NCI-H2227 treated with DMSO at 0.1 percent for 48 hours (cell line): Measurements from ENCODE around the gene RECQL5.
"Not testable (repeated sequence)": the region's sequence is repeated elsewhere in the genome, so short reads cannot be mapped to it uniquely, and the experiment has no call there.

ENCODE experiments used
- DNase-seq: peaks from one replicate; lab custom pipeline; 2025; lab: John Stamatoyannopoulos, UW

Gene RECQL5

GRCh38 chr17:75647921-75648320 lies 19.0 kb downstream of the RECQL5 start:
- no peak for DNase-seq

GRCh38 chr17:75647061-75647460 lies 19.9 kb downstream of the RECQL5 start:
- no peak for DNase-seq

GRCh38 chr17:75646638-75646992 lies 20.3 kb downstream of the RECQL5 start:
- no peak for DNase-seq

GRCh38 chr17:75645889-75646637 lies 20.9 kb downstream of the RECQL5 start:
- DNase-seq, result no peak

- DNase-seq, result no peak
These were observed 21.5 kb downstream of the RECQL5 start for GRCh38 chr17:75645501-75645888.

GRCh38 chr17:75643643-75644017 lies 23.3 kb downstream of the RECQL5 start:
- DNase-seq, result no peak

- DNase-seq, result no peak
These were observed 23.9 kb downstream of the RECQL5 start for GRCh38 chr17:75642784-75643642.

- no peak for DNase-seq
These were observed 24.7 kb downstream of the RECQL5 start for GRCh38 chr17:75642182-75642783.

- DNase-seq, result no peak
These were observed 25.6 kb downstream of the RECQL5 start for GRCh38 chr17:75641343-75641742.

GRCh38 chr17:75640556-75641119 lies 26.3 kb downstream of the RECQL5 start:
- no peak for DNase-seq

GRCh38 chr17:75639771-75640555 lies 27.0 kb downstream of the RECQL5 start:
- DNase-seq, result no peak

- no peak for DNase-seq
These were observed 27.6 kb downstream of the RECQL5 start for GRCh38 chr17:75639327-75639726.

- DNase-seq, result no peak
These were observed 28.1 kb downstream of the RECQL5 start for GRCh38 chr17:75638893-75639292.

GRCh38 chr17:75638039-75638438 lies 28.9 kb downstream of the RECQL5 start:
- DNase-seq, result not testable (repeated sequence)

- DNase-seq, result no peak
These were observed 29.4 kb downstream of the RECQL5 start for GRCh38 chr17:75637551-75637950.

- no peak for DNase-seq
These were observed 29.8 kb downstream of the RECQL5 start for GRCh38 chr17:75637143-75637538.

GRCh38 chr17:75636381-75637142 lies 30.4 kb downstream of the RECQL5 start:
- DNase-seq, result no peak

GRCh38 chr17:75635610-75636202 lies 31.2 kb downstream of the RECQL5 start:
- no peak for DNase-seq

- no peak for DNase-seq
These were observed 32.0 kb downstream of the RECQL5 start for GRCh38 chr17:75634754-75635609.

- DNase-seq, result no peak
These were observed 32.6 kb downstream of the RECQL5 start for GRCh38 chr17:75634376-75634740.
